ENCODE measurements around the gene CAMP. TPM values are rescaled to one million over a fixed set of nuclear protein-coding genes. Genes with fewer than 3 reads are reported as not detected.
A peak's percentile ranks its signal among the peaks of the same experiment; 100 is the strongest.

CAMP gene
- total RNA-seq, 1 donor = not detected

- peak overlapping the region; percentile 69 for H3K27ac ChIP-seq (ENCODE audit: low read depth, low read length)
- peak overlapping the region; percentile 97 for H3K4me3 ChIP-seq (ENCODE audit: insufficient read depth, low read length)
- H3K36me3 ChIP-seq (ENCODE audit: insufficient read depth, low read length) = peaks cover 19% of the 10 kb centered on the region
- H4K20me1 ChIP-seq (ENCODE audit: insufficient read depth, low read length) = no peaks in the 10 kb centered on the region
- H3K4me2 ChIP-seq (ENCODE audit: insufficient read depth, low read length) = peak overlapping the region; percentile 93
- peaks cover 13% of the 10 kb centered on the region for H3K4me1 ChIP-seq (ENCODE audit: insufficient read depth, low read length)
- no peaks in the 10 kb centered on the region for H3K27me3 ChIP-seq (ENCODE audit: insufficient read depth, low read length)
- peak overlapping the region; percentile 95 for H2AFZ ChIP-seq (ENCODE audit: low read length)
- H3K79me2 ChIP-seq (ENCODE audit: insufficient read depth, low read length) = peaks cover 30% of the 10 kb centered on the region
- TF ChIP-seq, protein P1, sequence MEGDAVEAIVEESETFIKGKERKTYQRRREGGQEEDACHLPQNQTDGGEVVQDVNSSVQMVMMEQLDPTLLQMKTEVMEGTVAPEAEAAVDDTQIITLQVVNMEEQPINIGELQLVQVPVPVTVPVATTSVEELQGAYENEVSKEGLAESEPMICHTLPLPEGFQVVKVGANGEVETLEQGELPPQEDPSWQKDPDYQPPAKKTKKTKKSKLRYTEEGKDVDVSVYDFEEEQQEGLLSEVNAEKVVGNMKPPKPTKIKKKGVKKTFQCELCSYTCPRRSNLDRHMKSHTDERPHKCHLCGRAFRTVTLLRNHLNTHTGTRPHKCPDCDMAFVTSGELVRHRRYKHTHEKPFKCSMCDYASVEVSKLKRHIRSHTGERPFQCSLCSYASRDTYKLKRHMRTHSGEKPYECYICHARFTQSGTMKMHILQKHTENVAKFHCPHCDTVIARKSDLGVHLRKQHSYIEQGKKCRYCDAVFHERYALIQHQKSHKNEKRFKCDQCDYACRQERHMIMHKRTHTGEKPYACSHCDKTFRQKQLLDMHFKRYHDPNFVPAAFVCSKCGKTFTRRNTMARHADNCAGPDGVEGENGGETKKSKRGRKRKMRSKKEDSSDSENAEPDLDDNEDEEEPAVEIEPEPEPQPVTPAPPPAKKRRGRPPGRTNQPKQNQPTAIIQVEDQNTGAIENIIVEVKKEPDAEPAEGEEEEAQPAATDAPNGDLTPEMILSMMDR (IDR thresholded peaks at IDR 0.05; ENCODE audit: extremely low read depth, low read depth, low read length) = no peak
- H3K9me3 ChIP-seq (ENCODE audit: low read depth, low read length) = no peaks in the 10 kb centered on the region
- peak; percentile 81 for DNase-seq (ENCODE audit: insufficient read length, low spot score, missing footprints)
Observed at GRCh38 chr3:48187579-48188265, 35.6 kb upstream of the CAMP start.

DNA sequence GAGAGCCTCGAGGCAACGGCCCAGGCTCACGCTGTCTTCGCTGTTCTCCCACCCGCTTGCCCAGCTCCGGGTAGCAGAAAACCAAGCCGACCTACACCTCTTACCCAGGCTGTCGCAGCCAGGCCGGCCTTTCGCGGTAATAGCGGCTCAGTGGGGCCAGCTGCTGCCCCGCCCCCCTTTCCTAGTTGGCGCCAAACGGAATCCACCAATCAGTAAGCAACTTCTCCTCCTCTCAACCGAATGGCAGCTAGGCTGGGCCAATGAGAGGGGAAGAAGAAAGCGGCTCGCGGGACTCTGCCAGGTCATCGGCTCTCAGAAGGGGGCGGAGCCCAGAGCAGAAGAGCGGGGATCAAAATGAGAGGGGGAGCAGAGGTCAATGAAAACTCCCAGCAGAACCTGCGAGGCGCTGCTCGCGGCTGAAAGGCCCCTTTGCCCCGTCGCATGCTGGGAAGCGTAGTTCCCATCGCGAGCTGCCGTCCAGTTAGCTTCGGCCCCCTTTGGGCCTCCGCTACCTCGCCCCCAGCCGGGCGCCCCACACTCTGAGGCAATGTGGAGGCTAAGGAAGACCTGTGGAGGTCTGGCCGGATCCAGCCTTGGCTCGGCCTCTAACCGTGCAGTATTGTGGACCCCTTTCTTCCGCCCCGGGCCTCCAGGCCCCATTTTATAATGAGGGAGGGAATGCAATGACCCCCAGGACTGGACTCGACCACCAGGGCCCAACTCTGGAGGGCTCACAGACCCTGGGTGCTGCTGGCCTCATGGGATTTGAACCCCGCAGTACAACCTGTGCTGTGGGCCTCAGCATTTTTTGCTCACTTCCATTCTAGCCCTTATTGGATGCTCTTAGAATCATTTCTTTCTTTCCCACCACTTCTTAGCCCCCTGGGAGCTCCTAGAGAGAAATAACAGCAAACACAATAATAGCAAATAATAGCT lies 34.8 kb upstream of the CAMP start, which contains the start of gene CDC25A:
Gene CDC25A (minus strand): TSS at position 152 of the 936 bp plus-strand sequence. CDS start 470 bp downstream, outside the sequence.
- peak; percentile 99 for DNase-seq (ENCODE audit: insufficient read length, low spot score, missing footprints)
- Histone ChIP-seq H3K9me3 (ENCODE audit: low read depth, low read length) (no peaks in the 10 kb centered on the region), H4K20me1 (ENCODE audit: insufficient read depth, low read length) (no peaks in the 10 kb centered on the region), H3K36me3 (ENCODE audit: insufficient read depth, low read length) (peaks cover 11% of the 10 kb centered on the region), H3K27me3 (ENCODE audit: insufficient read depth, low read length) (no peaks in the 10 kb centered on the region), H2AFZ (ENCODE audit: low read length) (peak within 1 kb of the TSS; percentile 99), H3K4me3 (ENCODE audit: insufficient read depth, low read length) (peak within 1 kb of the TSS; percentile 97), H3K4me1 (ENCODE audit: insufficient read depth, low read length) (peaks cover 13% of the 10 kb centered on the region), H3K79me2 (ENCODE audit: insufficient read depth, low read length) (peaks cover 28% of the 10 kb centered on the region), H3K27ac (ENCODE audit: low read depth, low read length) (peak within 1 kb of the TSS; percentile 69), H3K4me2 (ENCODE audit: insufficient read depth, low read length) (peak within 1 kb of the TSS; percentile 93)
- TF ChIP-seq, protein P1 (IDR thresholded peaks at IDR 0.05; ENCODE audit: extremely low read depth, low read depth, low read length) = no peak

GRCh38 chr3:48189321-48189720 lies 34.0 kb upstream of the CAMP start:
- no peak overlapping the region for H3K27ac ChIP-seq (ENCODE audit: low read depth, low read length)
- peaks cover 28% of the 10 kb centered on the region for H3K79me2 ChIP-seq (ENCODE audit: insufficient read depth, low read length)
- TF ChIP-seq, protein P1 (IDR thresholded peaks at IDR 0.05; ENCODE audit: extremely low read depth, low read depth, low read length) = no peak
- H3K4me1 ChIP-seq (ENCODE audit: insufficient read depth, low read length) = peaks cover 15% of the 10 kb centered on the region
- H4K20me1 ChIP-seq (ENCODE audit: insufficient read depth, low read length) = no peaks in the 10 kb centered on the region
- H3K4me2 ChIP-seq (ENCODE audit: insufficient read depth, low read length) = no peak overlapping the region
- H3K9me3 ChIP-seq (ENCODE audit: low read depth, low read length) = no peaks in the 10 kb centered on the region
- H3K27me3 ChIP-seq (ENCODE audit: insufficient read depth, low read length) = no peaks in the 10 kb centered on the region
- no peak overlapping the region for H3K4me3 ChIP-seq (ENCODE audit: insufficient read depth, low read length)
- peak; percentile 55 for DNase-seq (ENCODE audit: insufficient read length, low spot score, missing footprints)
- H3K36me3 ChIP-seq (ENCODE audit: insufficient read depth, low read length) = peaks cover 6% of the 10 kb centered on the region
- H2AFZ ChIP-seq (ENCODE audit: low read length) = peak overlapping the region; percentile 99

Measured in osteoblast (primary cell).